DMS153 treated with DMSO at 0.1 percent for 48 hours (cell line): ENCODE measurements around the gene IL18.
"Not testable (repeated sequence)": the region's sequence is repeated elsewhere in the genome, so short reads cannot be mapped to it uniquely, and the experiment has no call there.

Source experiments
- DNase-seq: peaks from one replicate; lab custom pipeline; 2025; ENCODE audit not compliant: unreplicated experiment; lab: John Stamatoyannopoulos, UW

The IL18 gene

GRCh38 chr11:112163875-112164685, at the start of gene IL18:
Gene IL18 (minus strand): TSS chr11:112164094. CDS start chr11:112155053, 9,041 bp downstream.
- DNase-seq: no peak

GRCh38 chr11:112212710-112213109, 48.8 kb upstream of the IL18 start:
- DNase-seq: no peak

- DNase-seq: no peak
Measured at GRCh38 chr11:112212290-112212689, 48.4 kb upstream of the IL18 start.

GRCh38 chr11:112211536-112211935, 47.6 kb upstream of the IL18 start:
- DNase-seq: no peak

- DNase-seq: no peak
Measured at GRCh38 chr11:112210890-112211289, 47.0 kb upstream of the IL18 start.

- DNase-seq: no peak
Measured at GRCh38 chr11:112206071-112206470, 42.2 kb upstream of the IL18 start.

GRCh38 chr11:112200252-112200651, 36.4 kb upstream of the IL18 start:
- DNase-seq: no peak

GRCh38 chr11:112199101-112199500, 35.2 kb upstream of the IL18 start:
- DNase-seq: not testable (repeated sequence)

- no peak for DNase-seq
Measured at GRCh38 chr11:112196519-112197087, 32.7 kb upstream of the IL18 start.

- DNase-seq: no peak
Measured at GRCh38 chr11:112195951-112196351, 32.1 kb upstream of the IL18 start.

GRCh38 chr11:112195113-112195512, 31.2 kb upstream of the IL18 start:
- not testable (repeated sequence) for DNase-seq

GRCh38 chr11:112186304-112186703, 22.4 kb upstream of the IL18 start:
- DNase-seq: no peak

- no peak for DNase-seq
Measured at GRCh38 chr11:112185883-112186282, 22.0 kb upstream of the IL18 start.

- no peak for DNase-seq
Measured at GRCh38 chr11:112182867-112183266, 19.0 kb upstream of the IL18 start.

- no peak for DNase-seq
Measured at GRCh38 chr11:112179601-112180000, 15.7 kb upstream of the IL18 start.

GRCh38 chr11:112178936-112179335, 15.0 kb upstream of the IL18 start:
- no peak for DNase-seq

- no peak for DNase-seq
Measured at GRCh38 chr11:112178428-112178827, 14.5 kb upstream of the IL18 start.

GRCh38 chr11:112177589-112177988, 13.7 kb upstream of the IL18 start:
- no peak for DNase-seq

GRCh38 chr11:112176077-112176476, 12.2 kb upstream of the IL18 start:
- DNase-seq: no peak

GRCh38 chr11:112175599-112175952, 11.7 kb upstream of the IL18 start:
- DNase-seq: no peak

- DNase-seq: peak; percentile 54
Measured at GRCh38 chr11:112174789-112175598, 11.1 kb upstream of the IL18 start, which contains the start of gene BCO2. Gene BCO2 (plus strand): TSS chr11:112175512. CDS start chr11:112175602, 90 bp downstream.

- no peak for DNase-seq
Measured at GRCh38 chr11:112173152-112173551, 9.3 kb upstream of the IL18 start.
